Measurements from ENCODE around the gene RAD23A. TPM values are rescaled to one million over a fixed set of nuclear protein-coding genes. Genes with fewer than 3 reads are reported as not detected.

The RAD23A gene
- total and polyA plus RNA-seq, 2 of the 4 experiments (the other 2 are of a cell fraction), result 54.3 to 67.8 TPM

- Histone ChIP-seq H3K56ac (ENCODE audit: extremely low read depth, insufficient read depth, low read length) (no peak overlapping the region), H2BK120ac (ENCODE audit: low read depth, low read length) (no peak overlapping the region), H2BK20ac (ENCODE audit: low read depth, low read length) (no peak overlapping the region), H2AFZ (replicated peaks; ENCODE audit: low read length, poor library complexity) (peak overlapping the region; percentile 72), H2AK5ac (ENCODE audit: low read depth, low read length) (0 out of 2 replicates have a peak overlapping the region, but pooled peaks have one; percentile 8), H3K23ac (ENCODE audit: low read depth, low read length) (peak overlapping the region; percentile 33; the same call in 1 of the 2 replicates), H3K4me3 (ENCODE audit: insufficient read depth, low read depth, low read length) (no peak overlapping the region), H3K36me3 (ENCODE audit: control insufficient read depth, insufficient read depth, low read length) (no peaks in the 10 kb centered on the region), H2AK9ac (replicated peaks; ENCODE audit: low read depth, low read length, poor library complexity) (peak overlapping the region; percentile 72), H3K14ac (replicated peaks; ENCODE audit: low read depth, low read length) (no peak overlapping the region), H3K9me1 (ENCODE audit: insufficient read depth, low read length) (no peaks in the 10 kb centered on the region), H3K4ac (ENCODE audit: low read depth, low read length) (peak overlapping the region; percentile 9; the same call in 1 of the 2 replicates), H3K9ac (ENCODE audit: low read depth, low read length) (no peak overlapping the region), H4K8ac (ENCODE audit: low read depth in 2 of 2, low read length in 2 of 2) (peak overlapping the region in 1 of 2 experiments; percentile 23; a peak in 1 of 4 replicates), H3K18ac (ENCODE audit: low read depth, low read length) (no peak overlapping the region), H4K91ac (ENCODE audit: insufficient read depth, low read depth, low read length) (no peak overlapping the region), H4K5ac (ENCODE audit: low read depth, low read length) (no peak overlapping the region), H2BK5ac (ENCODE audit: low read depth, low read length, poor library complexity, severe bottlenecking) (no peak overlapping the region), H3K4me2 (ENCODE audit: low read depth, low read length) (no peak overlapping the region), H3K9me3 (ENCODE audit: control insufficient read depth, insufficient read depth, low read length) (no peaks in the 10 kb centered on the region), H3K79me1 (ENCODE audit: low read depth in 1 of 2, low read length in 2 of 2) (no peaks in the 10 kb centered on the region), H4K20me1 (ENCODE audit: insufficient read depth, low read length) (no peaks in the 10 kb centered on the region), H3K27me3 (ENCODE audit: control insufficient read depth, insufficient read depth, low read length) (no peaks in the 10 kb centered on the region), H2BK15ac (ENCODE audit: low read depth, low read length) (no peak overlapping the region), H3K27ac (ENCODE audit: insufficient read depth, low read length) (no peak overlapping the region), H3K4me1 (ENCODE audit: control insufficient read depth, insufficient read depth, low read length) (peaks cover 6% of the 10 kb centered on the region)
- dilution Hi-C loops (cut with HindIII; ENCODE audit: low sequenced_read_pairs, unreplicated experiment), result no loop called here
- ChIA-PET POLR2A (ENCODE audit: unreplicated experiment) (no interaction called here), CTCF (no interaction called here)
- WGBS, 2 experiments (ENCODE audit: extremely low coverage in 2 of 2, insufficient read length in 1 of 2), result 64% methylated on average over 2 of the region's 12 CpGs; no CpG with 5 or more reads in 1 of the 2 experiments
- ATAC-seq (ENCODE audit: low read depth), result no peak
- no peak for DNase-seq
- in situ Hi-C loops (cut with MboI; ENCODE audit: low sequenced_read_pairs), result no loop called here
- intact Hi-C loops (cut with micrococcal nuclease), result no loop called here
- no TSS peak for BruUV-seq (replicated peaks)
- TF ChIP-seq RAD21 (IDR thresholded peaks at IDR 0.05; ENCODE audit: low read length), result no peak
- TF ChIP-seq CEBPB (IDR thresholded peaks at IDR 0.05; ENCODE audit: low read depth, low read length), result no peak
- TF ChIP-seq BHLHE40 (IDR thresholded peaks at IDR 0.05; ENCODE audit: low read depth, low read length), result no peak
- no peak for TF ChIP-seq RFX5 (IDR thresholded peaks at IDR 0.05; ENCODE audit: low read depth, low read length)
- TF ChIP-seq ELK1 (IDR thresholded peaks at IDR 0.05; ENCODE audit: borderline replicate concordance, low read depth, low read length), result no peak
- no peak for TF ChIP-seq USF2 (IDR thresholded peaks at IDR 0.05; ENCODE audit: low read depth, low read length)
- TF ChIP-seq SMC3 (IDR thresholded peaks at IDR 0.05; ENCODE audit: low read depth, low read length), result no peak
- TF ChIP-seq CHD1 (IDR thresholded peaks at IDR 0.05; ENCODE audit: low read depth, low read length), result no peak
- no peak for TF ChIP-seq FOS (IDR thresholded peaks at IDR 0.05; ENCODE audit: low read depth, low read length)
- TF ChIP-seq MAFK (IDR thresholded peaks at IDR 0.05; ENCODE audit: low read depth, low read length), result no peak
- TF ChIP-seq NFE2L2 (IDR thresholded peaks at IDR 0.05; ENCODE audit: low read depth, low read length), result no peak
- TF ChIP-seq MXI1 (IDR thresholded peaks at IDR 0.05; ENCODE audit: borderline replicate concordance, low read depth, low read length), result no peak
- TF ChIP-seq RCOR1 (IDR thresholded peaks at IDR 0.05; ENCODE audit: insufficient replicate concordance, low read length), result no peak
- no peak for TF ChIP-seq MAZ (IDR thresholded peaks at IDR 0.05; ENCODE audit: borderline replicate concordance, low read depth, low read length)
These were observed 31.6 kb upstream of the RAD23A start for GRCh38 chr19:12913851-12914690.

All from IMR-90 (cell line).